Activated CD8-positive, alpha-beta memory T cell treated with anti-CD3 and anti-CD28 coated beads, Interleukin-2, amount 10 ng/mL, durations not matched to agents 7 days and 5 days (primary cell): ENCODE measurements around the gene TOP1. TPM values are rescaled to one million over a fixed set of nuclear protein-coding genes. Genes with fewer than 3 reads are reported as not detected.
A peak's percentile ranks its signal among the peaks of the same experiment; 100 is the strongest.

Source experiments
- ATAC-seq: fragments of 150-1000 bp; cut with Tn5 transposase; one replicate; pipeline ENCODE4 v1.10.0; 2021; ENCODE audit warnings: moderate library complexity
- CTCF ChIA-PET: fragments of 350-600 bp; sonication (Branson Sonifier 250); formaldehyde crosslinking; loops from one replicate; lab custom pipeline; 2021; ENCODE audit warnings: antibody characterized with exemption; lab: Charles Lee
- DNase-seq: peaks from one replicate; pipeline ENCODE4 v3.0.0-alpha.2; 2020
- H3K27ac Mint-ChIP-seq: one replicate; pipeline ENCODE4 v1.8.0; 2021; ENCODE audit warnings: mild to moderate bottlenecking, mixed read lengths
- H3K27me3 Mint-ChIP-seq: one replicate; pipeline ENCODE4 v1.8.0; 2021; ENCODE audit warnings: mixed read lengths
- H3K36me3 Mint-ChIP-seq: one replicate; pipeline ENCODE4 v1.8.0; 2021; ENCODE audit warnings: mild to moderate bottlenecking, mixed read lengths
- H3K4me1 Mint-ChIP-seq: one replicate; pipeline ENCODE4 v1.8.0; 2021; ENCODE audit warnings: mixed read lengths
- H3K4me3 Mint-ChIP-seq: one replicate; pipeline ENCODE4 v1.8.0; 2021; ENCODE audit warnings: mild to moderate bottlenecking, moderate library complexity, mixed read lengths
- H3K9me3 Mint-ChIP-seq: one replicate; pipeline ENCODE4 v1.8.0; 2022; ENCODE audit warnings: low read depth, mixed read lengths
- total RNA-seq, 2 experiments: library from RNA; stranded (reverse); gene quantifications; one replicate each; pipeline ENCODE4 v1.2.3, GENCODE V29; 2021

TOP1 gene
- total RNA-seq, 2 experiments from 2014 or later = 73.1 to 89.0 TPM

DNA sequence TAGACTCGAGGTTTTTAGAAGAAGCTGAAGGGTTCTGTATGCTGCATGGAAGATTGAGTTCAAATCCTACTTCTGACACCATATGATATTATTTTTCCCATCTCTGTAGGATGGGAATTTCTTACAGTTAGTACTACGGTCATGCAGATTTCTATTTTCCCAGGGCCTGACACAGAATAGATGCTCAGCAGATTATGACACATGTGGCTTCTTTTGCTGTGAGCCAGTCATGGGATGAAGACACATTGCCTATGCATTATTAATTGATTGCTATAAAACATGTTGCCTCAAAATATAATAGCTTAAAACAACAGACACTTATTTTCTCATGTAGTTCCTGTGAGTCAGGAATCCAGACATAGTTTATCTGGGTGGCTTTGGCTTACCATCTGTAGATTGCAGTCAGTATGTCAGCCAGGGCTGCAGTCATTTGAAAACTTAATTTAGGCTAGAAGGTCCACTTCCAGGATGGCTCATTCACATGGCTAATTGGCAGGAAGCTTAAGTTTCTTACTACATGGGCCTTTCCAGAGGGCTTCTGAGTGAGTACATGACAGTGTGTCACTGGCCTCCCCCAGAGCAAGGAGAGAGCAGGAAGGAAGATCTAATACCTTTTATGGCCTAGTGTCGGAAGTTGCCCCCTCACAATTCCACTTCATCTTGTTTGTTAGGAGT is 29.5 kb downstream of the TOP1 start:
- H3K27ac Mint-ChIP-seq = no peak overlapping the region
- H3K4me3 Mint-ChIP-seq = no peak overlapping the region

DNA sequence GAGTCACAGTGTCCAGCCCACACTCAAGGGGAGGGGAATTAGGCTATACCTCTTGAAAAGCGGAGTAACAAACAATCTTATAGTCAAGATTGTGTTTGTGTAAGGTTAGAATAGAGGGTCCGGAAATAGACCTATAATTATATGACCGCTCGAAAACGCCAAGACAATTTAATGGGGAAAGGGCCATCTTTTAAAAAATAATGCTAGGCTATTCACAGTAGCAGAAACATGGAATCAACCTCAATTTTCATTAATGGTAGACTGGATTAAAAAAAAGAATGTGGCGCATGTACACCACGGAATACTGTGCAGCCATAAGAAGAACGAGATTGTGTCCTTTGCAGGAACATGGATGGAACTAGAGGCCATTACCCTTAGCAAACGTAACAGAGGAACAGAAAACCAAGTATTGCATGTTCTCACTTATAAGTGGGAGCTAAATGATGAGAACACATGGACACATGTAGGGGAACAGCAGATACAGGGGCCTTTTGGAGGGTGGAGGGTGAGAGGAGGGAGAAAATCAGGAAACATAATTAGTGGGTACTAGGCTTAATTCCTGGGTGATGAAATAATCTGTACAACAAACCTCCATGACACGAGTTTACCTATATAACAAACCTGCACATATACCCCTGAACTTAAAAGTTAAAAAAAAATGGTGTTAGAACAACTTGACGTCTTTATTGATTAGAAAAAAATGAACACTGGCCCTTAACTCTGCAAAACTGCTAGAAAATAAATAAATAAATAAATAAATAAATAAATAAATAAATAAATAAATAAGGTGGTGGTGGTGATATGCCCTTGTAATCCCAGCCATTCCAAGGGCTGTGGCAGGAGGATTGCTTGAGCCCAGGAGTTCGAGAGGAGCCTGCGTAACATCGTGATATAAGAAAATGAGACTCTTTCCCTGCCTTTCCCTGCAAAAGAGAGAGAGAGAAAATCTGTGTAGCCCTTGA is 30.3 kb downstream of the TOP1 start:
- Mint-ChIP-seq H3K27ac (peak overlapping the region; percentile 14), H3K36me3 (peaks cover 63% of the 10 kb centered on the region), H3K27me3 (no peaks in the 10 kb centered on the region), H3K4me3 (no peak overlapping the region), H3K4me1 (peaks cover 42% of the 10 kb centered on the region), H3K9me3 (no peaks in the 10 kb centered on the region)
- DNase-seq = no peak
- ATAC-seq = no peak
- CTCF ChIA-PET = no interaction called here

More for the DNA sequence above, 29.5 kb downstream of the TOP1 start:
- no peaks in the 10 kb centered on the region for H3K27me3 Mint-ChIP-seq
- DNase-seq (no peak), ATAC-seq (no peak)
- peaks cover 40% of the 10 kb centered on the region for H3K4me1 Mint-ChIP-seq
- CTCF ChIA-PET = interaction anchor here (1.1 to 1.5 kb wide), 2 partner anchors 10 to 11 kb away, joined by 3 to 6 read pairs; no protein-coding TSS in a partner anchor
- H3K9me3 Mint-ChIP-seq = no peaks in the 10 kb centered on the region
- H3K36me3 Mint-ChIP-seq = peaks cover 61% of the 10 kb centered on the region

DNA sequence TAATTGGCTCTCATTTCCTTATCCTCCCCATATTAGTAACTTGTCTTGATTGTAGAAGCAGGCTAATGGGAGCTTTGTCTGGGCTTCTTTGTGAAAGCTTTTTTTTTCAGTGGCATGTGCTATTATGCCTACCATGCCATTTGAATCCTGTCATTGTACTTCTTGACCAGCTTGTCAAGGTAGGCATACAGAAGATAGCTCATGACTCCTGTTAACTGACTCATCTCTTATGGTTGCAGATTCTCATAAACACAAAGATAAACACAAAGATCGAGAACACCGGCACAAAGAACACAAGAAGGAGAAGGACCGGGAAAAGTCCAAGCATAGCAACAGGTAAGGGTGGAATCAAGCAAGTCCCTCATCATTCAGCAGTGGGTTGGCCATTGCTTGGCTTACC is 32.5 kb downstream of the TOP1 start:
- Mint-ChIP-seq H3K9me3 (no peaks in the 10 kb centered on the region), H3K27ac (no peak overlapping the region), H3K4me1 (peaks cover 32% of the 10 kb centered on the region), H3K36me3 (peaks cover 57% of the 10 kb centered on the region), H3K4me3 (no peak overlapping the region), H3K27me3 (no peaks in the 10 kb centered on the region)
- DNase-seq (no peak), ATAC-seq (no peak)
- CTCF ChIA-PET = interaction anchor here (0.6 to 1.0 kb wide), 4 partner anchors 8 to 70 kb away, joined by 3 to 4 read pairs (median 4); no protein-coding TSS in a partner anchor

DNA sequence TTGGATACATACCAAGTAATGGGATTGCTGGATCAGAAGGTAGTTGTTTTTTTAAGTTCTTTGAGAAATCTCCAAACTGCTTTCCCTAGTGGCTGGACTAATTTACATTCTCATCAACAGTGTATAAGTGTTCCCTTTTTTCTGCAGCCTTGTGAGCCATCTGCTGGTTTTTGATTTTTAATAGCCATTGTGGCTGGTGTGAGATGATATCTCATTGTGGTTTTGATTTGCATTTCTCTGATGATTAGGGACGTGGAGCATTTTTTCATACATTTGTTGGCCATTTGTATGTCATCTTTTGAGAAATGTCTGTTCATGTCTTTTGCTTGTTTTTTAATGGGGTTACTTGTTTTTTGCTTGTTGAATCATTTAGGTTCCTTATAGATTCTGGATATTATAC is 34.8 kb downstream of the TOP1 start:
- H3K27me3 Mint-ChIP-seq = no peaks in the 10 kb centered on the region
- CTCF ChIA-PET = interaction anchor here (0.8 to 1.4 kb wide), 2 partner anchors 18 to 21 kb away, joined by 3 to 4 read pairs; no protein-coding TSS in a partner anchor
- peak overlapping the region; percentile 13 for H3K27ac Mint-ChIP-seq
- peaks cover 25% of the 10 kb centered on the region for H3K4me1 Mint-ChIP-seq
- ATAC-seq (no peak), DNase-seq (no peak)
- H3K9me3 Mint-ChIP-seq = no peaks in the 10 kb centered on the region
- H3K36me3 Mint-ChIP-seq = peaks cover 58% of the 10 kb centered on the region
- no peak overlapping the region for H3K4me3 Mint-ChIP-seq

DNA sequence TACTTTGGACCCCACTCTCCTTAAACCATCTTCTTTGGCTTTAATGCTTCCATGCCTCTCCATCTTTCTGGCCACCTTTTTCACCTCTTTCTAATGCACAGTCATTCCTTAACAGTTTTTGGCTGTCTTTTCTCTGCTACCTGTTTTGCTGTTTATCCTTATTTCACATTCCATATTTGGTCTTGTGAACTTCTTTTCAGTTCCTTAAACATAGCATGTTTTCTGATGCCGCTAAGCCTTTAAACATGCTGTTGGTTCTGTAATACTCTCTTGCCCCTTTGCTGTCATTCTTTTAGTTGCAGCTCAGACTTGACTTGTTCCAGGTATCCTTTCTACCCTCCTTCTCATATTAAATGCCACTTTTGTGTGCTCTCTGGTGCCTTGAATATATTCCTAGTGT is 35.8 kb downstream of the TOP1 start:
- Mint-ChIP-seq H3K4me1 (peaks cover 23% of the 10 kb centered on the region), H3K9me3 (no peaks in the 10 kb centered on the region), H3K27ac (no peak overlapping the region), H3K36me3 (peaks cover 61% of the 10 kb centered on the region), H3K27me3 (no peaks in the 10 kb centered on the region), H3K4me3 (no peak overlapping the region)
- DNase-seq (no peak), ATAC-seq (no peak)
- CTCF ChIA-PET = interaction anchor here (0.7 to 1.1 kb wide), 3 partner anchors 62 to 79 kb away, joined by 3 to 4 read pairs (median 3); no protein-coding TSS in a partner anchor

DNA sequence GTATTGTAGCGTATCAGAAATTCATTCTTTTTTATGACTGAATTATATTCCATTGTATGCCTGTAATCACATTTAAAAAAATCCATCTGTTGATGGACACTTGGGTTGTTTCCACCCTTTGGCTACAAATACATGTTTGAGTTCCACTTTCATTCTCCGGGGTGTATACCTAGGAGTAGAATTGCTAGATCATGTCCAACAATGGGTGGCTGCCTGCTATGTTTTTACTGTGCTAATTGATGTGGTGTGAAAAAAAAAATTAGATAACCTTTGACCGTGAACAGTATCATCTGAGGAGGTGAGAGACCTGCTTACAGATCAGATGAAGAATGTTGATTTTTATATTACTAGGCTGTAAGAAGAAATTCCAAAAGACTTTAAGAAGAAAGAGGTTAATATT is 37.1 kb downstream of the TOP1 start:
- Mint-ChIP-seq H3K27ac (no peak overlapping the region), H3K4me1 (peaks cover 30% of the 10 kb centered on the region)
- DNase-seq = no peak

DNA sequence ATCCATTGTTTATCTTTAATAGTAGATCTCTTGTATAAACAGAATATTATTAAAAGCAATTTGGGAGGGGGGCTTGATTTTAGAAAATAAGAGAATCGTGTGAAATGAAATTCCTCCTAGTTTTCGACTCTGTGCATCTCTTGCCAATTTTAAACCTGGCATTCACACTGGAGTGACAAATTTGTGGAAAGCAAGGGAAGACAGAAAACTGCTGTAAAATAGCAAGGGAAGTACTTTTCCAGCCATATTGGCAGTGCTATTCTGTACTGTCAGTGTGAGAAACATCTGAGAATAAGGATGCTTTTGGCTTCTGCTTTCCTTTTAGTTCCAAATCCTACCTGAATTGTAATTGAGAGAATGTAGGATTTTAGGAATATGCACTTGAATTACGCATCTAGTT is 40.2 kb downstream of the TOP1 start:
- no peak overlapping the region for H3K27ac Mint-ChIP-seq
- peaks cover 40% of the 10 kb centered on the region for H3K36me3 Mint-ChIP-seq
- H3K27me3 Mint-ChIP-seq = no peaks in the 10 kb centered on the region
- DNase-seq = no peak
- no peak for ATAC-seq
- H3K4me1 Mint-ChIP-seq = peaks cover 43% of the 10 kb centered on the region
- H3K9me3 Mint-ChIP-seq = no peaks in the 10 kb centered on the region
- no peak overlapping the region for H3K4me3 Mint-ChIP-seq
- CTCF ChIA-PET = interaction anchor here (0.7 to 2.3 kb wide), 4 partner anchors 8 to 106 kb away, joined by 3 to 8 read pairs (median 5); no protein-coding TSS in a partner anchor

More for the DNA sequence above, 37.1 kb downstream of the TOP1 start:
- H3K9me3 Mint-ChIP-seq = no peaks in the 10 kb centered on the region
- H3K4me3 Mint-ChIP-seq = no peak overlapping the region
- CTCF ChIA-PET = no interaction called here
- H3K36me3 Mint-ChIP-seq = peaks cover 63% of the 10 kb centered on the region
- no peak for ATAC-seq
- no peaks in the 10 kb centered on the region for H3K27me3 Mint-ChIP-seq

DNA sequence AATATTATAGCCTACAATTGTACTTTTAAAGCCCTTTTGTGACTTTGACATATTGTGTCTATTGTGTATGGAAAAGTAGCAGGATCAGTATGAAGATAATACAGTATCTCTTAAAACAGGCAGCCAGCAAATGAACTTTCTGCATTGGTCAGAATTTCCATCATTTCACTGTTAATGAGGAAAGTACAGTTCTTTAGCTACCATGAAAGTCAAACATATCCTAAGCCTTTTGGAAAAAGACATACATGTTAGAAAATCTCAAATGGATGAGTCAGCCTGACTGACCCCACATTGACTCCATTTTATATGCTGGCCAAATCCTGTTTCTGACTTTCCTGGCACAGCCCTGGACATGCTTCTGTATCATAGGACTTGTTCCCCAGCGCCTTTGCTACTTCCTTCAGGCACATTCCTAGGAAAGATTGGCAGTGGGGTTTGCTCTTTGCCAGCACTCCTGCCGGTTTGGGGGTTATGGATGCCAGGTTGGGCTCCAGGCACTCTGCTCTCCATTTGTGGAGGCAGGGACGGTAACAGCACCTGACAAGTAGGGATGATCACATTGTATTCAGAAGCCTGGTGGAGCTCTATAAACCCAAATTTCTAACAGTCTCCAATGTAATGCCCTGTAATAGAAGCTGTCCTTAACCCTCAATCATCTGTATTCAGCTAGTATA is 43.7 kb downstream of the TOP1 start:
- Mint-ChIP-seq H3K4me3 (no peak overlapping the region), H3K27ac (peak overlapping the region; percentile 12), H3K36me3 (peaks cover 41% of the 10 kb centered on the region), H3K27me3 (no peaks in the 10 kb centered on the region), H3K9me3 (no peaks in the 10 kb centered on the region), H3K4me1 (peaks cover 67% of the 10 kb centered on the region)
- ATAC-seq = peak; percentile 9
- CTCF ChIA-PET = interaction anchor here (1.8 to 12.0 kb wide), 2 partner anchors 21 to 82 kb away, joined by 6 to 121 read pairs; no protein-coding TSS in a partner anchor
- no peak for DNase-seq

DNA sequence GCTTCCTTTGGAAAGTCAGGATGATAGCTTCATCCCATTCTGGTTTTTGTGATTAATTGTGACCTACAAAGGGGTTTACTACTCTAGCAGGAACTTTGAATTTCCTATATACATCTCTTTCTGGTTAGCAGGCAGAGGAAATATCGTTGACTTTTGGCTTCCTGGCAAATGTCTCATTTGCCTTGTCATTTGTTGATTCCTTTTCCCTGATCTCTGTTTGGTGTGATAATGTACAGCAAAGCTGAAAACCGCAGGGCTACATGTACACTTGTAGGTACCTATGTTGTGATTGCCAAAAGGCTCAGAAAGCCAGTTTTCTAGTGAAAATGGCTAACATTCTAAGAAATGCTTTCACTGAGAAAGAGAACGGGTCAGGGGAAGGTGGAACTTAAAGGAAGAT is 44.3 kb downstream of the TOP1 start:
- Mint-ChIP-seq H3K4me1 (peaks cover 70% of the 10 kb centered on the region), H3K27me3 (no peaks in the 10 kb centered on the region), H3K36me3 (peaks cover 41% of the 10 kb centered on the region), H3K4me3 (no peak overlapping the region), H3K27ac (peak overlapping the region; percentile 12), H3K9me3 (no peaks in the 10 kb centered on the region)
- CTCF ChIA-PET = interaction anchor here (1.8 to 12.0 kb wide), 3 partner anchors 22 to 110 kb away, joined by 6 to 121 read pairs (median 6); no protein-coding TSS in a partner anchor
- ATAC-seq = peak; percentile 54
- no peak for DNase-seq

DNA sequence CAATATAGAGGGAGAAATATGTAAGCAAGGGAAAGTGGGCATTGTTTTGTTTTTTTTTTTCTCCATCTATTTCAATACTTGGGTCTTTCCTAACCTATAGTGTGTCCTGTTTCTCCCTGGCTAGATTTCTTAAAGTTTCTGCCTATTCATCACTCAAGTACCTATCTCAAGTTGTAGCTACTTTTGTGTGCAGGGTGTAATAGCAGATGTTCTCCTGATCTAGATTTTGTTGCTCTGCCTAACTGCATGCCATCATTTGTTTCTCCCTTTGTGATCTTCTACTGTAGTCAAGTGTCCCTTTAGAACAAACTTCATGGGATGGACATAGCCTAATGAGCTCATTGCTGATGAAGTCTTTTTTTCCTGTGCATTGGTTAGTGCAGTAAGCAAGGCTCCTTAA is 45.8 kb downstream of the TOP1 start:
- H3K27ac Mint-ChIP-seq = no peak overlapping the region
- H3K27me3 Mint-ChIP-seq = no peaks in the 10 kb centered on the region
- no peak for ATAC-seq
- DNase-seq = no peak
- H3K4me3 Mint-ChIP-seq = no peak overlapping the region
- CTCF ChIA-PET = interaction anchor here (0.9 to 12.0 kb wide), 4 partner anchors 27 to 111 kb away, joined by 3 to 121 read pairs (median 4); no protein-coding TSS in a partner anchor
- peaks cover 78% of the 10 kb centered on the region for H3K4me1 Mint-ChIP-seq
- peaks cover 39% of the 10 kb centered on the region for H3K36me3 Mint-ChIP-seq
- H3K9me3 Mint-ChIP-seq = no peaks in the 10 kb centered on the region

DNA sequence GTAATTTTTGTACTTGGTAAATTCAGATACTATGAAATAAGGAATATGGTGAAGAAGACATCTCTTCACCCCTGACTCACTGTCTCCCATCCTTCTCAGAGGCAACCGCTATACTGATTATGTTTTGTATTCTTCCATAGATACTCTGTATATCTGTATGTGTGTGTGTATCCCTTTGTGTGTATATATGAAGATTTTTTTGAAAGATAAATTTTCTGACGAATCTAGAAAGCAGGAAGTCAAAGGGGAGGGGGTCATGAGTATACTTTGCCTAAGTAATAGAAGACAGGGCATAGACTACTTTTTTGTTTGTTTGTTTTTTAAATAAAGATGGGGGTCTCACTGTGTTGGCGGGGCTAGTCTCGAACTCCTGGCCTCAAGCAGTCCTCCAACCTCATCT is 48.2 kb downstream of the TOP1 start:
- no peak overlapping the region for H3K4me3 Mint-ChIP-seq
- peaks cover 41% of the 10 kb centered on the region for H3K36me3 Mint-ChIP-seq
- peaks cover 78% of the 10 kb centered on the region for H3K4me1 Mint-ChIP-seq
- ATAC-seq = no peak
- peak overlapping the region; percentile 76 for H3K27ac Mint-ChIP-seq
- no peak for DNase-seq
- CTCF ChIA-PET = interaction anchor here (12.0 kb wide), 1 partner anchor 87 kb away, joined by 121 read pairs; no protein-coding TSS in a partner anchor
- no peaks in the 10 kb centered on the region for H3K27me3 Mint-ChIP-seq
- no peaks in the 10 kb centered on the region for H3K9me3 Mint-ChIP-seq

DNA sequence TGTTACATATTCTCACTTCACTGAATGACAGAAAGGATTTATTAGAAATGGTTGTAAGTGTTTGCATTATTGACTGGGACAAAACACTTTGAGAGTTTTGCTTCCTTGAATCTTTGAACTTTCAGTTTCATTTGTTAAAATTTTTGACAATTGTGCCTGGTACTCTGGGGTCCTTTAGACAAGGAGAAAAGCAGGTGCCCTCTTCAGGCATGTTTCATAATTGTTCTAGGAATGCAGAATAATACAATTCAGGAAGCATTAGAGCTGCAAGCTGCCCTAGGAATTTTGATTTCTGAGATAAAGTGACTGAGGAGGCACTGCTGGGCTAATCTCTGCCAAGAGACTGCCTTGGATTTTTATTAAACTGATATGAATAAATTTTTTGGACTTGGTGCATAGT is 49.7 kb downstream of the TOP1 start:
- CTCF ChIA-PET = interaction anchor here (12.0 kb wide), 1 partner anchor 89 kb away, joined by 121 read pairs; no protein-coding TSS in a partner anchor
- H3K9me3 Mint-ChIP-seq = no peaks in the 10 kb centered on the region
- H3K27ac Mint-ChIP-seq = peak overlapping the region; percentile 81
- no peaks in the 10 kb centered on the region for H3K27me3 Mint-ChIP-seq
- DNase-seq (no peak), ATAC-seq (no peak)
- peak overlapping the region; percentile 46 for H3K4me3 Mint-ChIP-seq
- H3K36me3 Mint-ChIP-seq = peaks cover 46% of the 10 kb centered on the region
- H3K4me1 Mint-ChIP-seq = peaks cover 62% of the 10 kb centered on the region
